NCI-H146 treated with DMSO at 0.1 percent for 48 hours (cell line): ENCODE results near the gene JMJD8.
A peak's percentile ranks its signal among the peaks of the same experiment; 100 is the strongest.
"Not testable (repeated sequence)": the region's sequence is repeated elsewhere in the genome, so short reads cannot be mapped to it uniquely, and the experiment has no call there.

Source experiments
- DNase-seq: peaks from one replicate; lab custom pipeline; 2025; ENCODE audit not compliant: unreplicated experiment; lab: John Stamatoyannopoulos, UW

JMJD8 gene

GRCh38 chr16:693766-694165, 9.6 kb upstream of the JMJD8 start:
- DNase-seq, result no peak

GRCh38 chr16:693364-693763, 9.2 kb upstream of the JMJD8 start:
- no peak for DNase-seq

- no peak for DNase-seq
Observed at GRCh38 chr16:692356-693108, 8.4 kb upstream of the JMJD8 start.

GRCh38 chr16:691242-691641, 7.1 kb upstream of the JMJD8 start:
- DNase-seq, result not testable (repeated sequence)

- no peak for DNase-seq
Observed at GRCh38 chr16:689175-689897, 5.2 kb upstream of the JMJD8 start.

- DNase-seq, result no peak
Observed at GRCh38 chr16:687499-687898, 3.4 kb upstream of the JMJD8 start.

GRCh38 chr16:686459-687260, 2.5 kb upstream of the JMJD8 start:
- DNase-seq, result no peak

GRCh38 chr16:685967-686366, 1.8 kb upstream of the JMJD8 start:
- no peak for DNase-seq

GRCh38 chr16:684961-685696, 995 bp upstream of the JMJD8 start:
- DNase-seq, result no peak

GRCh38 chr16:683396-684070, 601 bp downstream of the JMJD8 start:
- DNase-seq, result no peak

- DNase-seq, result no peak
Observed at GRCh38 chr16:682493-683395, 1.4 kb downstream of the JMJD8 start.

GRCh38 chr16:681746-682427, 2.2 kb downstream of the JMJD8 start:
- DNase-seq, result no peak

GRCh38 chr16:680967-681745, 3.0 kb downstream of the JMJD8 start:
- no peak for DNase-seq

GRCh38 chr16:680625-680945, 3.5 kb downstream of the JMJD8 start:
- DNase-seq, result no peak

GRCh38 chr16:679814-680624, 4.1 kb downstream of the JMJD8 start, which contains the start of gene STUB1:
Gene STUB1, plus strand, starts transcription at chr16:680410. Its CDS starts 116 bp downstream, at chr16:680526.
- peak; percentile 58 for DNase-seq

- peak; percentile 71 for DNase-seq
Observed at GRCh38 chr16:678858-679813, 5.0 kb downstream of the JMJD8 start.
